ENCODE results near the gene LAIR2. TPM values are rescaled to one million over a fixed set of nuclear protein-coding genes. Genes with fewer than 3 reads are reported as not detected.

The LAIR2 gene
- total RNA-seq, 1 experiment from 2014 or later = not detected

DNA sequence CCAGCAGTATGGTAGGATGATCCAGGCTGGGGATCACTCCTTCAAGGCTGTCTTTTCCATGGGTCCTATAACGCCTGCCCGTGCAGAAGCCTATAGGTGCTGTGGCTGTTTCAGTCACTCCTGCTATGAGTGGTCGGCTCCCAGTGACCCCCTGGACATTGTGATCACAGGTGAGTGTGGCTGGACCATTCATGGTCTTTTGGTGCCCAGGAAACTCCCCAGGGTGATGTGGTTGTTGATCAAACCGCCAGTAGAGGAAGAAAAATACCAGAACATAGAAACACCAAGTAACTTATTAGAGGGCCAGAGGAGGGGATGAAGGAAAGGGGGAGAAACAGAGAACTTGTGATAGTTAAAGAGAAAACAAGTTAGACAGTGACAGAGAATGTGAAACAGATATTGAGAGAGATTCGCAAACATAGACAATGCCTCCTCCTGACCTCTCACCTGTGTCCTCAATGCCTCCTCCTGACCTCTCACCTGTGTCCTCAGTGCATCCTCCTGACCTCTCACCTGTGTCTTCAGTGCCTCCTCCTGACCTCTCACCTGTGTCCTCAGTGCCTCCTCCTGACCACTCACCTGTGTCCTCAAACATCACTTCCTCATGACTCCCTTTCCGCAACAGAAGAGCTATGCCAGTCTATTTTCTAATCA, 19.4 kb downstream of the LAIR2 start:
- no peak for DNase-seq
- Mint-ChIP-seq H3K9me3 (ENCODE audit: unreplicated experiment) (peaks cover 9% of the 10 kb centered on the region), H3K36me3 (ENCODE audit: insufficient read depth, unreplicated experiment) (no peaks in the 10 kb centered on the region), H3K27ac (ENCODE audit: unreplicated experiment) (no peak overlapping the region), H3K4me3 (ENCODE audit: unreplicated experiment) (no peak overlapping the region), H3K4me1 (ENCODE audit: low read depth, unreplicated experiment) (no peaks in the 10 kb centered on the region), H3K27me3 (ENCODE audit: insufficient read depth, unreplicated experiment) (peaks cover 11% of the 10 kb centered on the region)
- H3K27me3 ChIP-seq (replicated peaks; ENCODE audit: control insufficient read depth, insufficient read depth, low read length) = no peaks in the 10 kb centered on the region; the same call in 1 of the 2 replicates
- H3K4me3 ChIP-seq (ENCODE audit: low read depth, low read length) = no peak overlapping the region
- BruUV-seq (replicated peaks) = no TSS peak
- intact Hi-C loops (cut with micrococcal nuclease; ENCODE audit: unreplicated experiment) = no loop called here
- H3K4me1 ChIP-seq = peaks cover 7% of the 10 kb centered on the region; the same call in 1 of the 2 replicates
- ChIA-PET POLR2A (no interaction called here), CTCF (no interaction called here)
- TF ChIP-seq, protein P1, sequence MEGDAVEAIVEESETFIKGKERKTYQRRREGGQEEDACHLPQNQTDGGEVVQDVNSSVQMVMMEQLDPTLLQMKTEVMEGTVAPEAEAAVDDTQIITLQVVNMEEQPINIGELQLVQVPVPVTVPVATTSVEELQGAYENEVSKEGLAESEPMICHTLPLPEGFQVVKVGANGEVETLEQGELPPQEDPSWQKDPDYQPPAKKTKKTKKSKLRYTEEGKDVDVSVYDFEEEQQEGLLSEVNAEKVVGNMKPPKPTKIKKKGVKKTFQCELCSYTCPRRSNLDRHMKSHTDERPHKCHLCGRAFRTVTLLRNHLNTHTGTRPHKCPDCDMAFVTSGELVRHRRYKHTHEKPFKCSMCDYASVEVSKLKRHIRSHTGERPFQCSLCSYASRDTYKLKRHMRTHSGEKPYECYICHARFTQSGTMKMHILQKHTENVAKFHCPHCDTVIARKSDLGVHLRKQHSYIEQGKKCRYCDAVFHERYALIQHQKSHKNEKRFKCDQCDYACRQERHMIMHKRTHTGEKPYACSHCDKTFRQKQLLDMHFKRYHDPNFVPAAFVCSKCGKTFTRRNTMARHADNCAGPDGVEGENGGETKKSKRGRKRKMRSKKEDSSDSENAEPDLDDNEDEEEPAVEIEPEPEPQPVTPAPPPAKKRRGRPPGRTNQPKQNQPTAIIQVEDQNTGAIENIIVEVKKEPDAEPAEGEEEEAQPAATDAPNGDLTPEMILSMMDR (IDR thresholded peaks at IDR 0.05; ENCODE audit: insufficient read depth in 1 of 2, low read depth in 1 of 2, low read length in 1 of 2, severe bottlenecking in 1 of 2, unreplicated experiment in 1 of 2) = no peak
- no peaks in the 10 kb centered on the region for H3K9me3 ChIP-seq
- H3K36me3 ChIP-seq (ENCODE audit: control insufficient read depth, insufficient read depth, low read length) = no peaks in the 10 kb centered on the region

DNA sequence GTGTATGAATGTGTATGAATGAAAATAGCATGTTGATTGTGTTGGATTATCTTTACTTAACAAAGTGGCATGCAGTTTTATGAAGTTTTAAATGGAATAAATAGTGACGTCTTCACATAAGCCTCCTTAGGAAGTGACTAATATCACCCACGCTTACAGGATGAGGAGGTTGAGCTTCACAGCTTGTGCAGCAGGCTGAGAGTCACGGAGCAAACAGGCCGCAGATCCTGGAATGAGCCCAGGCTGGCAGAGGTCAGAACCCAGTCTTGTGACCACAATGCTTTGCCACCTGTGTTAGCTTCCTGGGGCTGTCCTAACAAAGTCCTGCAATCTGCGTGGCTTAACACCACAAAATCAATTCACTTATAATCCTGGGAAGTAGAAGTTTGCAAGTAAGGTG, 20.8 kb downstream of the LAIR2 start:
- no peaks in the 10 kb centered on the region for H3K36me3 Mint-ChIP-seq (ENCODE audit: insufficient read depth, unreplicated experiment)
- Histone ChIP-seq H3K9me3 (no peaks in the 10 kb centered on the region), H3K4me3 (ENCODE audit: low read depth, low read length) (no peak overlapping the region), H3K36me3 (ENCODE audit: control insufficient read depth, insufficient read depth, low read length) (no peaks in the 10 kb centered on the region), H3K4me1 (peaks cover 7% of the 10 kb centered on the region; the same call in 1 of the 2 replicates), H3K27me3 (replicated peaks; ENCODE audit: control insufficient read depth, insufficient read depth, low read length) (no peaks in the 10 kb centered on the region; the same call in 1 of the 2 replicates)
- peaks cover 13% of the 10 kb centered on the region for H3K27me3 Mint-ChIP-seq (ENCODE audit: insufficient read depth, unreplicated experiment)
- no peaks in the 10 kb centered on the region for H3K4me1 Mint-ChIP-seq (ENCODE audit: low read depth, unreplicated experiment)
- BruUV-seq (replicated peaks) = no TSS peak
- no peaks in the 10 kb centered on the region for H3K9me3 Mint-ChIP-seq (ENCODE audit: unreplicated experiment)
- H3K27ac Mint-ChIP-seq (ENCODE audit: unreplicated experiment) = no peak overlapping the region
- no peak overlapping the region for H3K4me3 Mint-ChIP-seq (ENCODE audit: unreplicated experiment)
- TF ChIP-seq, protein P1 (IDR thresholded peaks at IDR 0.05; ENCODE audit: insufficient read depth in 1 of 2, low read depth in 1 of 2, low read length in 1 of 2, severe bottlenecking in 1 of 2, unreplicated experiment in 1 of 2) = no peak
- ChIA-PET CTCF (no interaction called here), POLR2A (no interaction called here)
- DNase-seq = no peak
- intact Hi-C loops (cut with micrococcal nuclease; ENCODE audit: unreplicated experiment) = no loop called here

DNA sequence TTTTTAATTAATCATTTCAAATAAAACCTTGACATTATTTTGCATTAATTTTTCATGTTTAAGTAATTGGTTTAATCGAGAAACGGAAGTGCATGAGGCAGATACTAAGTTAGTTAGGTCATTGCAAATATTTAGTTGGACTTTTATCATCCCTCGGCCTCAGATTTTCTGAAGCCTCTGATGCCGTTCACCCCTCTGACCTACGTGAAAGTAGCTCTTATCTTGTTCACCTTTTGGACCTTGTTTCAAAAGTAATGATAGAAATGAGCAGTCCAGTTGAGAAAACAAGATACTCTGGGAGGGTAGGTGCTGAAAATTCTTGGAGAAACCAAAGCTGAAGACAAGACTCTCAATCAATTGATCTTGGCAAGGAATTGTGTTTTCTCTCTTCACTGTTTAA, 23.0 kb downstream of the LAIR2 start:
- Mint-ChIP-seq H3K27ac (ENCODE audit: unreplicated experiment) (no peak overlapping the region), H3K9me3 (ENCODE audit: unreplicated experiment) (no peaks in the 10 kb centered on the region), H3K36me3 (ENCODE audit: insufficient read depth, unreplicated experiment) (no peaks in the 10 kb centered on the region), H3K27me3 (ENCODE audit: insufficient read depth, unreplicated experiment) (peaks cover 17% of the 10 kb centered on the region), H3K4me1 (ENCODE audit: low read depth, unreplicated experiment) (no peaks in the 10 kb centered on the region), H3K4me3 (ENCODE audit: unreplicated experiment) (no peak overlapping the region)
- H3K36me3 ChIP-seq (ENCODE audit: control insufficient read depth, insufficient read depth, low read length) = no peaks in the 10 kb centered on the region
- intact Hi-C loops (cut with micrococcal nuclease; ENCODE audit: unreplicated experiment) = no loop called here
- TF ChIP-seq, protein P1 (IDR thresholded peaks at IDR 0.05; ENCODE audit: insufficient read depth in 1 of 2, low read depth in 1 of 2, low read length in 1 of 2, severe bottlenecking in 1 of 2, unreplicated experiment in 1 of 2) = no peak
- H3K4me3 ChIP-seq (ENCODE audit: low read depth, low read length) = no peak overlapping the region
- ChIA-PET POLR2A (no interaction called here), CTCF (interaction anchor here (0.6 kb wide), 1 partner anchor 1044 kb away, joined by 10 read pairs; no protein-coding TSS in a partner anchor)
- H3K4me1 ChIP-seq = peaks cover 7% of the 10 kb centered on the region; the same call in 1 of the 2 replicates
- no peaks in the 10 kb centered on the region; the same call in 1 of the 2 replicates for H3K27me3 ChIP-seq (replicated peaks; ENCODE audit: control insufficient read depth, insufficient read depth, low read length)
- BruUV-seq (replicated peaks) = no TSS peak
- no peak for DNase-seq
- no peaks in the 10 kb centered on the region for H3K9me3 ChIP-seq
